NCI-H526 (cell line): ENCODE measurements around the gene C17orf50.
A peak's percentile ranks its signal among the peaks of the same experiment; 100 is the strongest.

Experiments
- DNase-seq, 2 experiments: peaks; one replicate each; lab custom pipeline; 2025; lab: John Stamatoyannopoulos, UW

C17orf50 gene

GRCh38 chr17:35752945-35753764 lies 7.5 kb upstream of the C17orf50 start, which contains the start of gene GAS2L2:
Gene GAS2L2, minus strand, starts transcription at chr17:35753239. Its CDS starts 389 bp downstream, at chr17:35752850.
- no peak for DNase-seq

- DNase-seq = no peak
These were observed 3.4 kb upstream of the C17orf50 start for GRCh38 chr17:35757243-35757642.

- no peak for DNase-seq
These were observed 914 bp downstream of the C17orf50 start for GRCh38 chr17:35761601-35762000.

- DNase-seq = no peak
These were observed 3.1 kb downstream of the C17orf50 start for GRCh38 chr17:35763767-35764122.

- peak; percentile 82 to 95 for DNase-seq
These were observed 3.7 kb downstream of the C17orf50 start for GRCh38 chr17:35764123-35764991.

GRCh38 chr17:35765086-35765710 lies 4.5 kb downstream of the C17orf50 start:
- no peak for DNase-seq

GRCh38 chr17:35765756-35766488 lies 5.2 kb downstream of the C17orf50 start:
- no peak for DNase-seq

- no peak for DNase-seq
These were observed 5.8 kb downstream of the C17orf50 start for GRCh38 chr17:35766489-35766877.

- peak in 1 of 2 experiments; percentile 20 for DNase-seq
These were observed 6.3 kb downstream of the C17orf50 start for GRCh38 chr17:35766903-35767510.

- DNase-seq = no peak
These were observed 8.1 kb downstream of the C17orf50 start for GRCh38 chr17:35768797-35769196.

GRCh38 chr17:35769895-35770486 lies 9.3 kb downstream of the C17orf50 start:
- no peak for DNase-seq

GRCh38 chr17:35773129-35773528 lies 12.4 kb downstream of the C17orf50 start:
- DNase-seq = no peak

GRCh38 chr17:35773679-35774425 lies 13.2 kb downstream of the C17orf50 start:
- no peak for DNase-seq

GRCh38 chr17:35774499-35774898 lies 13.8 kb downstream of the C17orf50 start:
- DNase-seq = no peak

GRCh38 chr17:35775039-35775438 lies 14.4 kb downstream of the C17orf50 start:
- no peak for DNase-seq

GRCh38 chr17:35775583-35775982 lies 14.9 kb downstream of the C17orf50 start:
- no peak for DNase-seq

- no peak for DNase-seq
These were observed 18.0 kb downstream of the C17orf50 start for GRCh38 chr17:35778641-35779196.

GRCh38 chr17:35780950-35781349 lies 20.3 kb downstream of the C17orf50 start:
- DNase-seq = no peak

- no peak for DNase-seq
These were observed 24.2 kb downstream of the C17orf50 start for GRCh38 chr17:35784895-35785294.

- no peak for DNase-seq
These were observed 26.3 kb downstream of the C17orf50 start for GRCh38 chr17:35786941-35787432.
